K562 (cell line): ENCODE data around the gene TMEM79. TPM values are rescaled to one million over a fixed set of nuclear protein-coding genes. Genes with fewer than 3 reads are reported as not detected.

ENCODE experiments used
- AFF1 ChIP-seq, 2 experiments: fragments of 450-650 bp; IDR thresholded peaks; 2 replicates each; pipeline ENCODE4 v1.6.1; 2018; ENCODE audit warnings: mild to moderate bottlenecking in 2 of 2, low read depth in 1 of 2; ENCODE audit not compliant: partially characterized antibody in 2 of 2
- C11orf30 ChIP-seq: fragments of 450-650 bp; IDR thresholded peaks from 2 replicates; pipeline ENCODE4 v1.6.1; 2016; ENCODE audit warnings: low read depth, mild to moderate bottlenecking
- CBFA2T2 ChIP-seq: fragments of 450-650 bp; conservative IDR thresholded peaks from 2 replicates; pipeline ENCODE4 v1.6.1; 2017; ENCODE audit warnings: mild to moderate bottlenecking
- CBX1 ChIP-seq: sonication (generic); IDR thresholded peaks from 2 replicates; pipeline ENCODE4 v1.6.1; 2016; ENCODE audit warnings: antibody characterized with exemption, low read depth, mild to moderate bottlenecking
- CCNT2 ChIP-seq: IDR thresholded peaks from 2 replicates; pipeline ENCODE4 v1.6.1; 2011; ENCODE audit warnings: borderline replicate concordance, low read depth, mild to moderate bottlenecking, moderate library complexity, mixed read lengths, low read length; ENCODE audit not compliant: insufficient read length; ENCODE audit errors: extremely low read depth
- CREM ChIP-seq: IDR thresholded peaks from 2 replicates; pipeline ENCODE4 v1.6.1; 2014; ENCODE audit warnings: antibody characterized with exemption, low read depth
- E2F6 ChIP-seq, 2 experiments: IDR thresholded peaks; 2 replicates each; pipeline ENCODE4 v1.6.1; 2011; ENCODE audit warnings: borderline replicate concordance in 1 of 2, control low read depth in 1 of 2, low read depth in 1 of 2, low read length in 1 of 2, mild to moderate bottlenecking in 1 of 2, mixed read lengths in 1 of 2, moderate library complexity in 1 of 2; ENCODE audit not compliant: insufficient read depth in 1 of 2, insufficient read length in 1 of 2, poor library complexity in 1 of 2, severe bottlenecking in 1 of 2; ENCODE audit errors: extremely low read depth in 1 of 2
- FOXK2 ChIP-seq, 2 experiments: fragments of 450-650 bp; IDR thresholded peaks in 1 of 2; conservative IDR thresholded peaks in 1 of 2; 2 replicates each; pipeline ENCODE4 v1.6.1; 2016; ENCODE audit warnings: low read depth in 2 of 2, mild to moderate bottlenecking in 1 of 2
- GABPB1 ChIP-seq: sonication (generic); formaldehyde crosslinking; IDR thresholded peaks from 2 replicates; pipeline ENCODE4 v1.8.0; 2022; ENCODE audit warnings: mild to moderate bottlenecking, missing genetic modification reagents
- KLF1 ChIP-seq: fragments of 450-650 bp; IDR thresholded peaks from 2 replicates; pipeline ENCODE4 v1.6.1; 2016; ENCODE audit warnings: missing genetic modification characterization, missing compliant biosample characterization
- KLF16 ChIP-seq: IDR thresholded peaks from 2 replicates; pipeline ENCODE4 v1.6.1; 2016; ENCODE audit warnings: antibody characterized with exemption
- LARP7 ChIP-seq: fragments of 450-650 bp; IDR thresholded peaks from 2 replicates; pipeline ENCODE4 v1.6.1; 2016
- NKRF ChIP-seq: fragments of 450-650 bp; IDR thresholded peaks from 2 replicates; pipeline ENCODE4 v1.6.1; 2016; ENCODE audit warnings: borderline replicate concordance
- POLR2A ChIP-seq: fragments of 450-650 bp; conservative IDR thresholded peaks from 2 replicates; pipeline ENCODE4 v1.6.1; 2016
- RBM34 ChIP-seq: fragments of 200-400 bp; formaldehyde crosslinking; IDR thresholded peaks from 2 replicates; pipeline ENCODE4 v1.6.1; 2018; ENCODE audit warnings: low read length, borderline replicate concordance; ENCODE audit not compliant: insufficient read depth
- SIN3B ChIP-seq: fragments of 450-650 bp; IDR thresholded peaks from 2 replicates; pipeline ENCODE4 v1.6.1; 2017; ENCODE audit warnings: low read depth, mild to moderate bottlenecking, moderate library complexity
- SMAD4 ChIP-seq: fragments of 250-450 bp; sonication (Bioruptor Pico); conservative IDR thresholded peaks from 2 replicates; pipeline ENCODE4 v1.8.0; 2021; ENCODE audit warnings: inconsistent platforms, mild to moderate bottlenecking, moderate library complexity
- SUPT5H ChIP-seq: fragments of 450-650 bp; IDR thresholded peaks from 2 replicates; pipeline ENCODE4 v1.6.1; 2016
- TCFL5 ChIP-seq: fragments of 250-450 bp; sonication (Bioruptor Pico); conservative IDR thresholded peaks from 2 replicates; pipeline ENCODE4 v1.6.1; 2021; ENCODE audit warnings: mild to moderate bottlenecking, moderate library complexity, matching md5 sums
- ZNF175 ChIP-seq: fragments of 200-800 bp; sonication (Bioruptor generic); IDR thresholded peaks from 2 replicates; pipeline ENCODE4 v1.6.1; 2016; ENCODE audit warnings: low read depth, mild to moderate bottlenecking, missing genetic modification characterization, missing compliant biosample characterization
- polyA plus RNA-seq, 8 experiments: library from polyadenylated mRNA; depleted of rRNA in 4 of 8; stranded (reverse) in 5 of 8; unstranded in 3 of 8; fragments of >200 nt; fragmentation: Nextera tagmentation in 2 of 8; fragmentation: Illumina TruSeq in 1 of 8; extraction: Ambion mirVana in 2 of 8; extraction: Trizol in 1 of 8; gene quantifications; 2 replicates each; pipeline versions ENCODE4 v1.2.1 to v1.2.3, GENCODE V29; 2011 to 2014; ENCODE audit warnings: inconsistent platforms in 1 of 8, missing spikeins in 1 of 8
- total RNA-seq, 7 experiments: library from RNA; depleted of rRNA in 6 of 7; stranded (reverse); fragments of >200 nt in 6 of 7; fragmentation: Illumina TruSeq in 2 of 7; extraction: Trizol in 2 of 7; gene quantifications; 2 replicates each; pipeline versions ENCODE4 v1.2.1 to v1.2.3, GENCODE V29; 2011 to 2021; ENCODE audit warnings: low replicate concordance in 1 of 7

The TMEM79 gene
- total and polyA plus RNA-seq, 9 of the 15 experiments (the other 6 are each of a cell fraction or from before 2014, with no cell fraction given), result 0.69 to 6.8 (median 4.0) TPM

- no peak for TF ChIP-seq LARP7
- TF ChIP-seq E2F6 (IDR thresholded peaks at IDR 0.05; ENCODE audit: borderline replicate concordance in 1 of 2, extremely low read depth in 1 of 2, insufficient read depth in 1 of 2, insufficient read length in 1 of 2, low read depth in 1 of 2, low read length in 1 of 2, poor library complexity in 1 of 2, severe bottlenecking in 1 of 2), result peak in 1 of 2 experiments; percentile 83
- TF ChIP-seq FOXK2 (conservative IDR thresholded peaks at IDR 0.05 in 1 of 2, IDR thresholded peaks at IDR 0.05 in 1 of 2; ENCODE audit: low read depth in 2 of 2), result 0 out of 4 replicates have a peak, but pooled peaks of 1 of the 2 experiments have one; percentile 36
- no peak for TF ChIP-seq KLF16
- peak; percentile 83 for TF ChIP-seq CBFA2T2
- no peak for TF ChIP-seq TCFL5
- TF ChIP-seq SUPT5H, result peak; percentile 50; the same call in 1 of the 2 replicates
- TF ChIP-seq SMAD4, result peak; percentile 22; the same call in 1 of the 2 replicates
- peak in 1 of 2 experiments; percentile 53 for TF ChIP-seq AFF1 (IDR thresholded peaks at IDR 0.05; ENCODE audit: low read depth in 1 of 2, partially characterized antibody in 2 of 2)
- peak; percentile 88 for TF ChIP-seq C11orf30
- TF ChIP-seq GABPB1, result peak; percentile 39; the same call in 1 of the 2 replicates
- TF ChIP-seq POLR2A, result peak; percentile 67
- TF ChIP-seq ZNF175 (CRISPR knock-in tag), result no peak
- TF ChIP-seq CBX1, result 0 out of 2 replicates have a peak, but pooled peaks have one; percentile 37
- TF ChIP-seq RBM34, result no peak
- TF ChIP-seq KLF1, result 0 out of 2 replicates have a peak, but pooled peaks have one; percentile 55
- no peak for TF ChIP-seq CCNT2
- peak; percentile 92 for TF ChIP-seq NKRF
- TF ChIP-seq SIN3B, result peak; percentile 87
- no peak for TF ChIP-seq CREM
These were observed 11.3 kb downstream of the TMEM79 start, which contains the start of gene GLMP (continued) for GRCh38 chr1:156295391-156295947.
